Osteocyte (in vitro differentiated cells): Measurements from ENCODE around the gene SPATA1. TPM values are rescaled to one million over a fixed set of nuclear protein-coding genes. Genes with fewer than 3 reads are reported as not detected.

Source experiments
- DNase-seq: peaks from one replicate; pipeline ENCODE4 v3.0.0; 2021; ENCODE audit warnings: mixed read lengths; ENCODE audit not compliant: unreplicated experiment; ENCODE audit errors: extremely low spot score
- H3K27ac Mint-ChIP-seq: one replicate; pipeline ENCODE4 v1.8.0; 2021; ENCODE audit warnings: mild to moderate bottlenecking, mixed read lengths; ENCODE audit not compliant: unreplicated experiment
- H3K27me3 Mint-ChIP-seq: one replicate; pipeline ENCODE4 v1.8.0; 2021; ENCODE audit warnings: mixed read lengths; ENCODE audit not compliant: unreplicated experiment
- H3K36me3 Mint-ChIP-seq: one replicate; pipeline ENCODE4 v1.8.0; 2021; ENCODE audit warnings: mixed read lengths; ENCODE audit not compliant: unreplicated experiment
- H3K4me1 Mint-ChIP-seq: one replicate; pipeline ENCODE4 v1.8.0; 2021; ENCODE audit warnings: mixed read lengths; ENCODE audit not compliant: unreplicated experiment
- H3K4me3 Mint-ChIP-seq: one replicate; pipeline ENCODE4 v1.8.0; 2021; ENCODE audit warnings: mild to moderate bottlenecking, moderate library complexity, mixed read lengths; ENCODE audit not compliant: unreplicated experiment
- H3K9me3 Mint-ChIP-seq: one replicate; pipeline ENCODE4 v1.8.0; 2021; ENCODE audit warnings: mixed read lengths; ENCODE audit not compliant: unreplicated experiment
- CTCF ChIP-seq: fragments of 200-600 bp; sonication (generic); IDR thresholded peaks from 2 replicates; pipeline ENCODE4 v1.5.0; 2021; ENCODE audit warnings: antibody characterized with exemption, mild to moderate bottlenecking, moderate library complexity
- total RNA-seq: library from RNA; stranded (reverse); gene quantifications from 2 replicates; pipeline ENCODE4 v1.2.1, GENCODE V29; 2021

The SPATA1 gene
- total RNA-seq, 1 donor from 2014 or later: 1.7 TPM

GRCh38 chr1:84489766-84490165 is 16.4 kb upstream of the SPATA1 start:
- no peaks in the 10 kb centered on the region for H3K27me3 Mint-ChIP-seq
- no peak for TF ChIP-seq CTCF
- DNase-seq: no peak
- H3K27ac Mint-ChIP-seq: no peak overlapping the region
- H3K4me3 Mint-ChIP-seq: no peak overlapping the region
- no peaks in the 10 kb centered on the region for H3K9me3 Mint-ChIP-seq
- peaks cover 39% of the 10 kb centered on the region for H3K36me3 Mint-ChIP-seq
- H3K4me1 Mint-ChIP-seq: no peaks in the 10 kb centered on the region

GRCh38 chr1:84492726-84493125 is 13.5 kb upstream of the SPATA1 start:
- no peaks in the 10 kb centered on the region for H3K9me3 Mint-ChIP-seq
- no peak for DNase-seq

GRCh38 chr1:84493747-84494146 is 12.4 kb upstream of the SPATA1 start:
- DNase-seq: no peak
- TF ChIP-seq CTCF: no peak
- peaks cover 50% of the 10 kb centered on the region for H3K36me3 Mint-ChIP-seq
- H3K9me3 Mint-ChIP-seq: no peaks in the 10 kb centered on the region
- no peak overlapping the region for H3K4me3 Mint-ChIP-seq
- no peaks in the 10 kb centered on the region for H3K4me1 Mint-ChIP-seq
- no peaks in the 10 kb centered on the region for H3K27me3 Mint-ChIP-seq
- no peak overlapping the region for H3K27ac Mint-ChIP-seq

More at GRCh38 chr1:84492726-84493125, 13.5 kb upstream of the SPATA1 start:
- H3K27me3 Mint-ChIP-seq: no peaks in the 10 kb centered on the region
- H3K4me3 Mint-ChIP-seq: no peak overlapping the region
- no peaks in the 10 kb centered on the region for H3K4me1 Mint-ChIP-seq
- H3K36me3 Mint-ChIP-seq: peaks cover 42% of the 10 kb centered on the region
- no peak overlapping the region for H3K27ac Mint-ChIP-seq
- TF ChIP-seq CTCF: no peak

DNA sequence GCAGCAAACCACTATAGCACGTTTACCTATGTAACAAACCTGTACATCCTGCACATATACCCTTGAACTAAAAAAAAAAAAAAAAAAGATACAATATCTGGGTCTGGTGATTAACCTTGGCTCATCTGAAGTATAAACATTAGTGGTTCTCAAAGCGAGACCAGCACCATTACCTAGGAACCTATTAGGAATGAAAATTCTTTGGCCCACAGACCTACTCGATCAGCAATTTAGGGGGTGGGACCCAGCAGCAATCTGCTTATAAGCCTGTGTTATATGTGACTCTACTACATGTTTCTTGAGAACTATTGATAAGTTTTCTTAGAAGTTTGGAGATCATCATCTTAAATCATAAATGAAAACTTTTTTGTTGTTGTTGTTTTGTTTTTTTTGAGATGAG is 9.7 kb upstream of the SPATA1 start:
- Mint-ChIP-seq H3K9me3 (no peaks in the 10 kb centered on the region), H3K36me3 (peaks cover 36% of the 10 kb centered on the region), H3K27ac (no peak overlapping the region), H3K4me1 (peaks cover 10% of the 10 kb centered on the region), H3K27me3 (no peaks in the 10 kb centered on the region), H3K4me3 (no peak overlapping the region)
- TF ChIP-seq CTCF: no peak
- DNase-seq: no peak

- no peaks in the 10 kb centered on the region for H3K9me3 Mint-ChIP-seq
- TF ChIP-seq CTCF: no peak
- no peaks in the 10 kb centered on the region for H3K27me3 Mint-ChIP-seq
- H3K27ac Mint-ChIP-seq: no peak overlapping the region
- peaks cover 34% of the 10 kb centered on the region for H3K36me3 Mint-ChIP-seq
- peaks cover 17% of the 10 kb centered on the region for H3K4me1 Mint-ChIP-seq
- DNase-seq: no peak
- no peak overlapping the region for H3K4me3 Mint-ChIP-seq
Observed at GRCh38 chr1:84497631-84498275, 8.4 kb upstream of the SPATA1 start.
